ENCODE results near the gene SSR3. TPM values are rescaled to one million over a fixed set of nuclear protein-coding genes. Genes with fewer than 3 reads are reported as not detected.
"Not testable (repeated sequence)": the region's sequence is repeated elsewhere in the genome, so short reads cannot be mapped to it uniquely, and the experiment has no call there.

SSR3 gene
- total RNA-seq, 1 donor from 2014 or later = 195 TPM

DNA sequence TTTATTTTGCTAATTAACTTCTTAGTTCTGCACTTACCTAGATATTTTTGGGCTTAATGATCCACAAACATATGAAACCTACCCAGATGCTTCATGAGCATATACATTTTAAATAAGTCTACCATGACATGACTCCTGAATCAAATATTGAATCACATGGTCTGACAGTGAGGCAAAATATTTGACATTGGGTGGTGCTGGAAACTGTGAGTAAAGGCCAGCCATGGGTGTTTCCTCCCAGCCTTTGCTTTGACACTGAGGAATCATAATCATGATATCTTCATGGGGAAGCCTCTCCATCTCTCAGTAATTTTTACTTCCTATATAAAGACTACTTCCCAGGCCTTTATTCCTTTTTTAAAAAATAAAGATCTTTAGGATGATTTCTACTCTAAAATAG, 22.8 kb upstream of the SSR3 start:
- no peak for DNase-seq (ENCODE audit: missing footprints)
- ATAC-seq = no peak
- intact Hi-C loops (cut with DNase I) = no loop called here

- DNase-seq (ENCODE audit: missing footprints) (no peak), ATAC-seq (no peak)
- intact Hi-C loops (cut with DNase I) = no loop called here
These were observed 21.9 kb upstream of the SSR3 start for GRCh38 chr3:156576651-156577348.

GRCh38 chr3:156576051-156576450, 21.1 kb upstream of the SSR3 start:
- intact Hi-C loops (cut with DNase I) = no loop called here
- ATAC-seq (no peak), DNase-seq (ENCODE audit: missing footprints) (no peak)

- ATAC-seq (no peak), DNase-seq (ENCODE audit: missing footprints) (no peak)
- intact Hi-C loops (cut with DNase I) = no loop called here
These were observed 20.7 kb upstream of the SSR3 start for GRCh38 chr3:156575641-156576040.

DNA sequence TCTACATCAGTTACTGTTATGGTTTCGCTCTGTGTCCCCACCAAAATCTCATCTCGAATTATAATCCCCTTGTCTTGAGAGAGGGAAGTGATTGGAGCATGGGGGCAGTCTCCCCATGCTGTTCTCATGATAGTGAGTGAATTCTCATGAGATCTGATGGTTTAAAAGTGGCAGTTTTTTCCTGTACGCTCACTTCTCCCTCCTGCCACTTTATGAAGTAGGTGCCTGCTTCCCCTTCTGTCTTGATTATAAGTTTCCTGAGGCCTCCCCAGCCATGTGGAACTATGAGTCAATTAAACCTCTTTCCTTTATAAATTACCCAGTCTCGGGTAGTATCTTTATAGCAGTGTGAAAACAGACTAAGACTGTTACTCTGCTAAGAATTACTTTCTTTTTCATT, 15.0 kb upstream of the SSR3 start:
- ATAC-seq; intact Hi-C loops (cut with DNase I); DNase-seq (ENCODE audit: missing footprints): not testable (repeated sequence)

- intact Hi-C loops (cut with DNase I); DNase-seq (ENCODE audit: missing footprints); ATAC-seq: not testable (repeated sequence)
These were observed 14.1 kb upstream of the SSR3 start for GRCh38 chr3:156569016-156569415.

DNA sequence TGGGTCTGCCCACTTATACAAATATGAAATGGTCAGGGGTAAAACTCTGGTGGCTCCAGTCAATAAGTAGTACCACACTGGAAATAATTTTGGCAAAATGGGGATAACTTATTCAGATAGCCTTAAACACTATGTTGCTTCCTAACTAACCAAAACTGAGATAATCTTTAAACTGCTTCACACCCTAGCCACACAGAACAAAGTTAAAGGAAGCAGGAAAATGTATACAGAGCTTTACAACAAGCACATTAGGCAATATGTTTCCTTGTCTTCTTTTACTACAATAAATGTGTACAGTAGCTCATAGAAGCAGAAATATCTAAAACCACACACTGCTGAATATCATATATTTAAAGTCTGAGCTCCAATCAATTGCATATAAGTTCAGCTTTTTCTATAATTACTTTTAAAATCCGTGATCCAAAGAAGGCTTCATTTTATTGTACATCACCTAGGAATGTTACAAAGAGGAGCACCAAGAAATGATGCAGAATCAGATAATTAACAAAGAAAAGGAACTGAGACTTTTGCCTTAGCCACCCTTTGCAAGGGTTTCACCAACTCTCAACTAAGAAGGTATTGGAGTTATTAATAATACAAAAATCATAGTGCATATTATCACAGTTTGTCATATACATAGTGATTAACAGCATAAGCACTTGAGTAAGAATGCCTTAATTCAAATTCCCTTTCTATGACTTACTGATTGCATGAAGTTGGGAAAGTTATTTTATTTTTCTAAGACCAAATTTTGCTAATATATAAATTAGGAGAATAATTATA, 9.2 kb upstream of the SSR3 start:
- DNase-seq (ENCODE audit: missing footprints) = no peak
- no peak for ATAC-seq
- intact Hi-C loops (cut with DNase I) = no loop called here

DNA sequence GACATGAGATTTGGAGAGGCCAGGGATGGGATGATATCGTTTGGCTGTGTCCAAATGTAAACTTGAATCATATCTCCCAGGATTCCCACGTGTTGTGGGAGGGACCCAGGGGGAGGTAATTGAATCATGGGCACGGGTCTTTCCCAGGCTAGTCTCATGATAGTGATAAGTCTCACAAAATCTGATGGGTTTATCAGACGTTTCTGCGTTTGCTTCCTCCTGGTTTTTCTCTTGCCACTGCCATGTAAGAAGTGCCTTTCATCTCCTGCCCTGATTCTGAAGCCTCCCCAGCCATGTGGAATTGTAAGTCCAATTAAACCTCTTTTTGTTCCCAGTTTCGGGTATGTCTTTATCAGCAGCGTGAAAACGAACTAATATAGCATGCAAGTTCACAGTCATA, 7.6 kb upstream of the SSR3 start:
- DNase-seq (ENCODE audit: missing footprints); intact Hi-C loops (cut with DNase I); ATAC-seq: not testable (repeated sequence)

DNA sequence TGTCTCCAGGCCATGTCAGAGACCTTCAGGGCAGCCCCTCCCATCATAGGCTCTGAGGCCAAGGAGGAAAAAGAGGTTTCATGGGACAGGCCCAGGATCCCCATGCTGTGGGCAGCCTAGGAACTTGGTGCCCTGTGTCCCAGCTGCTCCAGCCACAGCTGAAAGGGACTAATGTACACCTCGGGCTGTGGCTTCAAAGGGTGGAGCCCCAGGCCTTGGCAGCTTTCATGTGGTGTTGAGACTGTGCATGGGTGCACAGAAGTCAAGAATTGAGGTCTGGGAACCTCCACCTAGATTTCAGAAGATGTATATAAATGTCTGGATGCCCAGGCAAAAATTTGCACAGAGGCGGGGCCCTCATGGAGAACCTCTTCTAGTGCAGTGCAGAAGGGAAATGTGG, 6.6 kb upstream of the SSR3 start:
- no peak for ATAC-seq
- intact Hi-C loops (cut with DNase I) = no loop called here
- DNase-seq (ENCODE audit: missing footprints) = no peak

- ATAC-seq = no peak
- no peak for DNase-seq (ENCODE audit: missing footprints)
- intact Hi-C loops (cut with DNase I) = loop anchor here (5.0 kb wide), 1 partner anchor 268 kb away; the partner anchor contains the start of gene LEKR1
These were observed 4.4 kb upstream of the SSR3 start for GRCh38 chr3:156559321-156559720.

GRCh38 chr3:156558389-156558788, 3.5 kb upstream of the SSR3 start:
- ATAC-seq (no peak), DNase-seq (ENCODE audit: missing footprints) (no peak)
- intact Hi-C loops (cut with DNase I) = loop anchor here (5.0 kb wide), 1 partner anchor 269 kb away; the partner anchor contains the start of gene LEKR1

GRCh38 chr3:156554515-156554841, 439 bp downstream of the SSR3 start:
- no peak for ATAC-seq
- intact Hi-C loops (cut with DNase I) = loop anchor here (2.0 kb wide), 2 partner anchors 120 to 534 kb away; partner anchors contain the start of gene TIPARP
- DNase-seq (ENCODE audit: missing footprints) = no peak

- no peak for DNase-seq (ENCODE audit: missing footprints)
- intact Hi-C loops (cut with DNase I) = loop anchor here (2.0 kb wide), 2 partner anchors 121 to 535 kb away; partner anchors contain the start of gene TIPARP
- ATAC-seq = no peak
These were observed 1.1 kb downstream of the SSR3 start for GRCh38 chr3:156553705-156554356.

DNA sequence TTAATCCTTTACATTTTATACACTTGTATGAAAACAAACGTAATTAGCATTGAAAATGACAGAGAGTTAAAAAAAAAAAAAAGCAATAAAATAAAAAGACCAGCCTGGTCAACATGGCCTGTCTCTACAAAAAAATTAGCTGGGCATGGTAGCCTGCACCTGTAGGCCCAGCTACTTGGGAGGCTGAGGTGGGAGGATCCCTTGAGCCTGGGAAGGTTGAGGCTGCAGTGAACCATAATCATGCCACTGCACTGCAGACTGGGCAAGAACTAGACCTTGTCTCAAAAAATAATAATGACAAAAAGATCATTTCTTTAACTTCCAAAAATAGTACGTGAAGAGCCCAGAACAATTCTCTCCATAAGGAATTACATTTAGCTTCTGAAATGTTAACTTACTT, 1.9 kb downstream of the SSR3 start:
- no peak for ATAC-seq
- intact Hi-C loops (cut with DNase I) = no loop called here
- DNase-seq (ENCODE audit: missing footprints) = no peak

DNA sequence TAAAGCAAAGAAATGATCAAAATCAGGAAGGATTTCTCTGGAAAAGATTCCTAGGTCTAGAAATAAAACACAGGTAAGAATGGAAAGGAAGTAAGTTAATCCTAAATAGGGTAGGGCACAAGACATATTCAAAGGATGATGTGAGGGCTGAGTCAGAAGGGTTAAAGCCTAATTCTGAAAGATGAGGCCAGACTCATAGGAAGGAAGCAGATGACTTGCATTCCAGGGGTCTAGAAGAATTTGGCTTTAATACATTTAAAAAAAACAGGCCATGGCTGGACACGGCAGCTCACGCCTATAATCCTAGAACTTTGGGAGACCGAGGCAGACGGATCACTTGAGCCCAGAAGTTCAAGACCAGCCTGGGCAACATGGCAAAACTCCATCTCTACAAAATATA, 3.2 kb downstream of the SSR3 start:
- ATAC-seq = no peak
- intact Hi-C loops (cut with DNase I) = no loop called here
- no peak for DNase-seq (ENCODE audit: missing footprints)

DNA sequence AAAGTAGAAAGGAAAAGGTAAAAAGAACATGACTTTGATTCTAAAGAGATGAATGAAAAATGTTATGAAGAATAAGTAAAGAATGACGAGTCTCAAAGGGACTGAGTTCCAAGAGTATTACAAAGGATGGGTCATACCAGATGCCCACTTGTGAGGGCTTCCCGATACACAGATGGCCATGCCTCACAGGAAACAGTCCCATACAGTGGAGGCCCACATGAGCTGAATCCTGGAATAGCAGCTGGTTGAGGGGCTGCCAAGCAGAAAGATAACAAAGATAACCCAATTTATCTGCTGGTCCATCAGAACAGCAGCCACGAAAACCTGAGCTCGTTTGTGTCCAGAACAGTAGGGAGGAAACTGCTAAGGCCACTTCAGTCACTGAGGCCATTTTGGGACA, 3.7 kb downstream of the SSR3 start:
- DNase-seq (ENCODE audit: missing footprints) = no peak
- intact Hi-C loops (cut with DNase I) = no loop called here
- ATAC-seq = no peak

GRCh38 chr3:156548902-156549301, 6.0 kb downstream of the SSR3 start:
- DNase-seq (ENCODE audit: missing footprints) (no peak), ATAC-seq (no peak)
- intact Hi-C loops (cut with DNase I) = loop anchor here (5.0 kb wide), 1 partner anchor 588 kb away; no protein-coding TSS in a partner anchor

DNA sequence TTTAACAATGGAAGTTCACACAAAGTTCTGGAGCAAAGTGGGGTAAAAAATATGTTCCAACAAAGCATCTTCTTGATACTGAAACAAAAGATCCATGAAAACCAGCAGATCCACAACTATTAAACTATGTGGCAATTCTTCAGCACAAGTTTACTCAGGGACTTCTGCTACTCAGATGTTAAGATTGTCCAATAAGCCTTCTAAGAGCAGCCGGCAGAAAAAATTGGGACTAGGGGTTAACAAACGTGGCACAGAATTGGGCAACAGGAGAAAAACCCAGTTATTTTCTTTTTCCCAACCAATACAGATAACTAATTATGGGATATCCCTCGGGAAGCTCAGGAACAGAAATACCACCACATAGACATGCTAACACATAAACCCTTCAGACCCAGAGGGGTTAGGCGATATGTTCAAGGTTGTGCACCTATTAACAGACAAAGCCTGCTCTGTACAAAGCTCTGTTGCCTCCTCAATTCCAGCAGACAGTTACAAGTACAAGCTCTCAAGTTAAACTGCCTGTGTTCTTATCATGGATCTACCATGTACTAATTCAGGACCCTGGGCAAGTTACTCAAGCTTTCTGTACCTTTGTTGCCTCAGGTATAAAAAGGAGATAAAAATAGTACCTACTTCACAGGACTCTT, 6.8 kb downstream of the SSR3 start:
- ATAC-seq (peak; percentile 34), DNase-seq (ENCODE audit: missing footprints) (no peak)
- intact Hi-C loops (cut with DNase I) = loop anchor here (5.0 kb wide), 1 partner anchor 589 kb away; no protein-coding TSS in a partner anchor

- ATAC-seq (peak; percentile 56), DNase-seq (ENCODE audit: missing footprints) (no peak)
- intact Hi-C loops (cut with DNase I) = loop anchor here (5.0 kb wide), 1 partner anchor 590 kb away; no protein-coding TSS in a partner anchor
These were observed 7.3 kb downstream of the SSR3 start for GRCh38 chr3:156547637-156548036.

Data from Right ventricle myocardium inferior (tissue), 1 donor.